Testis (tissue), 3 donors: ENCODE results near the gene TUBB2A. TPM values are rescaled to one million over a fixed set of nuclear protein-coding genes. Genes with fewer than 3 reads are reported as not detected.

Source experiments
- DNase-seq: peaks from one replicate; pipeline ENCODE4 v3.0.0-alpha.2; 2019
- H3K27ac ChIP-seq, 2 donors: fragments of 200-600 bp; sonication (generic); one replicate each; pipeline ENCODE4 v1.5.1; 2019
- H3K27me3 ChIP-seq: fragments of 200-600 bp; sonication (generic); one replicate; pipeline ENCODE4 v1.5.1; 2019
- H3K36me3 ChIP-seq: fragments of 200-600 bp; sonication (generic); one replicate; pipeline ENCODE4 v1.5.1; 2017; ENCODE audit warnings: low read depth; ENCODE audit errors: missing control alignments
- H3K4me1 ChIP-seq: fragments of 200-600 bp; sonication (generic); one replicate; pipeline ENCODE4 v1.5.1; 2019
- H3K4me3 ChIP-seq, 2 donors: fragments of 200-600 bp; sonication (generic); one replicate each; pipeline ENCODE4 v1.5.1; 2017 to 2019
- H3K9me3 ChIP-seq: fragments of 200-600 bp; sonication (generic); one replicate; pipeline ENCODE4 v1.5.1; 2017
- CTCF ChIP-seq, 3 experiments: fragments of 450-650 bp in 2 of 3; fragments of 200-600 bp in 1 of 3; sonication (generic) in 1 of 3; IDR thresholded peaks; one replicate each; pipeline ENCODE4 v1.5.1; 2016 to 2019; ENCODE audit warnings: antibody characterized with exemption in 3 of 3, mild to moderate bottlenecking in 2 of 3, moderate library complexity in 1 of 3
- POLR2A ChIP-seq: fragments of 450-650 bp; IDR thresholded peaks from one replicate; pipeline ENCODE4 v1.6.1; 2017; ENCODE audit warnings: antibody characterized with exemption, mild to moderate bottlenecking, moderate library complexity
- WGBS, 2 donors: methylation state at CpG; one replicate each; pipeline ENCODE4 v1.1.5; 2018; 5-methylcytosine and 5-hydroxymethylcytosine counted together
- intact Hi-C: fragments of 100-400 bp; cut with DNase I; formaldehyde crosslinking; loops from one replicate; pipeline ENCODE4 v1.15.1; 2023; ENCODE audit warnings: low total_unique reads
- polyA plus RNA-seq: library from polyadenylated mRNA; stranded (reverse); fragments of 350-450 nt; fragmentation: Illumina TruSeq; extraction: RNeasy Lipid Tissue Mini Kit (QIAGEN cat#74804); gene quantifications from one replicate; pipeline ENCODE4 v1.2.3, GENCODE V29; 2014; ENCODE audit warnings: low read depth, low replicate concordance; ENCODE audit not compliant: insufficient read depth
- total RNA-seq, 2 donors: library from RNA; depleted of rRNA; stranded (reverse); fragments of >200 nt; gene quantifications; one replicate each; pipeline ENCODE4 v1.2.3, GENCODE V29; 2016

The TUBB2A gene
- total and polyA plus RNA-seq, 3 donors from 2014 or later, result 13.5 to 23.7 (median 17.7) TPM

- DNase-seq, result no peak
- H3K36me3 ChIP-seq, result no peaks in the 10 kb centered on the region
- no peaks in the 10 kb centered on the region for H3K4me1 ChIP-seq
- no peak overlapping the region for H3K27ac ChIP-seq
- no peak overlapping the region for H3K4me3 ChIP-seq
- 81 to 88% methylated on average over 5 of the region's 5 CpGs for WGBS, 2 donors
- intact Hi-C loops, result no loop called here
- no peaks in the 10 kb centered on the region for H3K27me3 ChIP-seq
- no peaks in the 10 kb centered on the region for H3K9me3 ChIP-seq
- TF ChIP-seq POLR2A, result no peak
- no peak for TF ChIP-seq CTCF (IDR thresholded peaks at IDR 0.05)
Observed at GRCh38 chr6:3151691-3152090, 5.7 kb downstream of the TUBB2A start.

GRCh38 chr6:3147914-3148757 is 9.2 kb downstream of the TUBB2A start:
- Histone ChIP-seq H3K36me3 (no peaks in the 10 kb centered on the region), H3K27me3 (no peaks in the 10 kb centered on the region), H3K4me3 (no peak overlapping the region), H3K27ac (no peak overlapping the region), H3K9me3 (no peaks in the 10 kb centered on the region), H3K4me1 (no peaks in the 10 kb centered on the region)
- intact Hi-C loops, result no loop called here
- DNase-seq, result no peak
- TF ChIP-seq CTCF (IDR thresholded peaks at IDR 0.05), result no peak
- no peak for TF ChIP-seq POLR2A
- 92 to 93% methylated on average over 2 to 6 of the region's 6 CpGs for WGBS, 2 donors

GRCh38 chr6:3144571-3144970 is 12.8 kb downstream of the TUBB2A start:
- DNase-seq, result no peak
- no peaks in the 10 kb centered on the region for H3K4me1 ChIP-seq
- WGBS, 2 donors, result 77 to 83% methylated on average over 7 to 8 of the region's 8 CpGs
- no peak for TF ChIP-seq CTCF (IDR thresholded peaks at IDR 0.05)
- no peak for TF ChIP-seq POLR2A
- intact Hi-C loops, result no loop called here
- H3K9me3 ChIP-seq, result no peaks in the 10 kb centered on the region
- no peaks in the 10 kb centered on the region for H3K36me3 ChIP-seq
- no peak overlapping the region for H3K4me3 ChIP-seq
- no peaks in the 10 kb centered on the region for H3K27me3 ChIP-seq
- no peak overlapping the region for H3K27ac ChIP-seq

- Histone ChIP-seq H3K27me3 (no peaks in the 10 kb centered on the region), H3K4me3 (no peak overlapping the region), H3K4me1 (no peaks in the 10 kb centered on the region), H3K36me3 (no peaks in the 10 kb centered on the region), H3K27ac (no peak overlapping the region), H3K9me3 (no peaks in the 10 kb centered on the region)
- intact Hi-C loops, result no loop called here
- DNase-seq, result no peak
- TF ChIP-seq CTCF (IDR thresholded peaks at IDR 0.05) (no peak), POLR2A (no peak)
- WGBS, 2 donors, result 88 to 89% methylated on average over 6 of the region's 6 CpGs
Observed at GRCh38 chr6:3143158-3143557, 14.2 kb downstream of the TUBB2A start.

- intact Hi-C loops, result no loop called here
- no peak for TF ChIP-seq CTCF (IDR thresholded peaks at IDR 0.05)
- no peak for TF ChIP-seq POLR2A
- no peak for DNase-seq
- Histone ChIP-seq H3K9me3 (no peaks in the 10 kb centered on the region), H3K27me3 (no peaks in the 10 kb centered on the region), H3K4me3 (no peak overlapping the region), H3K27ac (no peak overlapping the region), H3K4me1 (no peaks in the 10 kb centered on the region), H3K36me3 (no peaks in the 10 kb centered on the region)
Observed at GRCh38 chr6:3142536-3142935, 14.8 kb downstream of the TUBB2A start.
